WTC11 (cell line): Measurements from ENCODE around the gene LARGE1. TPM values are rescaled to one million over a fixed set of nuclear protein-coding genes. Genes with fewer than 3 reads are reported as not detected.

ENCODE experiments used
- ATAC-seq: fragments of 200-7000 bp; cut with Tn5 transposase; 2 replicates; pipeline ENCODE4 v1.10.0; 2021; ENCODE audit warnings: mild to moderate bottlenecking, moderate library complexity
- CTCF ChIA-PET: fragments of 300-600 bp; sonication (Branson Sonifier 250); formaldehyde crosslinking; loops from one replicate; lab custom pipeline; 2021; ENCODE audit warnings: antibody characterized with exemption; lab: Charles Lee
- POLR2A ChIA-PET: fragments of 350-600 bp; sonication (Branson Sonifier 250); formaldehyde crosslinking; loops from one replicate; lab custom pipeline; 2021; ENCODE audit warnings: antibody characterized with exemption; lab: Charles Lee
- DNase-seq: peaks from one replicate; pipeline ENCODE4 v3.0.0; 2021; ENCODE audit warnings: low spot score
- H3K27ac Mint-ChIP-seq: 2 replicates; pipeline ENCODE4 v1.8.0; 2021; ENCODE audit warnings: mixed read lengths
- H3K27me3 Mint-ChIP-seq: 2 replicates; pipeline ENCODE4 v1.8.0; 2021; ENCODE audit warnings: low read depth, mild to moderate bottlenecking, moderate library complexity, mixed read lengths
- H3K36me3 Mint-ChIP-seq: 2 replicates; pipeline ENCODE4 v1.8.0; 2021; ENCODE audit warnings: mixed read lengths
- H3K4me1 Mint-ChIP-seq: 2 replicates; pipeline ENCODE4 v1.8.0; 2022; ENCODE audit warnings: mixed read lengths
- H3K4me3 Mint-ChIP-seq: 2 replicates; pipeline ENCODE4 v1.8.0; 2021; ENCODE audit warnings: mild to moderate bottlenecking, moderate library complexity, mixed read lengths
- H3K9me3 Mint-ChIP-seq: 2 replicates; pipeline ENCODE4 v1.8.0; 2021; ENCODE audit warnings: mixed read lengths
- ATF1 ChIP-seq: sonication (generic); formaldehyde crosslinking; IDR thresholded peaks from 2 replicates; pipeline ENCODE4 v1.8.1; 2023; ENCODE audit warnings: mild to moderate bottlenecking, moderate library complexity, missing genetic modification reagents
- CREB1 ChIP-seq: sonication (generic); formaldehyde crosslinking; IDR thresholded peaks from 2 replicates; pipeline ENCODE4 v1.8.0; 2023; ENCODE audit warnings: mild to moderate bottlenecking, missing genetic modification reagents
- EMX1 ChIP-seq: fragments of 250-450 bp; sonication (Bioruptor Pico); IDR thresholded peaks from 2 replicates; pipeline ENCODE4 v1.8.0; 2021; ENCODE audit warnings: mild to moderate bottlenecking
- IRF2 ChIP-seq: sonication (generic); formaldehyde crosslinking; IDR thresholded peaks from 2 replicates; pipeline ENCODE4 v1.8.0; 2022; ENCODE audit warnings: low read depth, missing genetic modification reagents, borderline replicate concordance
- NFATC4 ChIP-seq: fragments of 250-450 bp; sonication (Bioruptor Pico); IDR thresholded peaks from 2 replicates; pipeline ENCODE4 v1.9.0; 2021; ENCODE audit warnings: mild to moderate bottlenecking
- NR2C2 ChIP-seq: sonication (generic); formaldehyde crosslinking; IDR thresholded peaks from 2 replicates; pipeline ENCODE4 v1.8.0; 2022; ENCODE audit warnings: mild to moderate bottlenecking, missing genetic modification reagents
- SMAD4 ChIP-seq: sonication (generic); formaldehyde crosslinking; IDR thresholded peaks from 2 replicates; pipeline ENCODE4 v1.8.0; 2022; ENCODE audit warnings: mild to moderate bottlenecking, missing genetic modification reagents
- SP1 ChIP-seq: sonication (generic); formaldehyde crosslinking; conservative IDR thresholded peaks from 2 replicates; pipeline ENCODE4 v1.8.1; 2022; ENCODE audit warnings: missing genetic modification reagents
- ZBTB21 ChIP-seq: sonication (generic); formaldehyde crosslinking; IDR thresholded peaks from 2 replicates; pipeline ENCODE4 v1.8.1; 2023; ENCODE audit warnings: mild to moderate bottlenecking, missing genetic modification reagents, borderline replicate concordance
- ZNF138 ChIP-seq: sonication (generic); formaldehyde crosslinking; conservative IDR thresholded peaks from 2 replicates; pipeline ENCODE4 v1.8.1; 2022; ENCODE audit warnings: mild to moderate bottlenecking, moderate library complexity, missing genetic modification reagents
- ZNF317 ChIP-seq: sonication (generic); formaldehyde crosslinking; IDR thresholded peaks from 2 replicates; pipeline ENCODE4 v1.8.1; 2023; ENCODE audit warnings: low read depth, mild to moderate bottlenecking, moderate library complexity, missing genetic modification reagents, borderline replicate concordance
- total RNA-seq: library from RNA; stranded (reverse); gene quantifications from 3 replicates; pipeline ENCODE4 v1.2.3, GENCODE V29; 2021
- TF ChIP-seq, protein P1 (sequence below): fragments of 200-600 bp; IDR thresholded peaks from 2 replicates; pipeline ENCODE4 v1.8.0; 2022; ENCODE audit warnings: antibody characterized with exemption
- TF ChIP-seq, protein P2 (sequence below): sonication (generic); formaldehyde crosslinking; IDR thresholded peaks from 2 replicates; pipeline ENCODE4 v1.8.0; 2022; ENCODE audit warnings: missing genetic modification reagents
- TF ChIP-seq, protein P3 (sequence below): sonication (generic); formaldehyde crosslinking; IDR thresholded peaks from 2 replicates; pipeline ENCODE4 v1.8.1; 2022; ENCODE audit warnings: low read depth, missing genetic modification reagents, borderline replicate concordance
- TF ChIP-seq, protein P4 (sequence below): sonication (generic); formaldehyde crosslinking; IDR thresholded peaks from 2 replicates; pipeline ENCODE4 v1.8.0; 2023; ENCODE audit warnings: mild to moderate bottlenecking, missing genetic modification reagents
- TF ChIP-seq, protein P5 (sequence below): fragments of 250-450 bp; sonication (Bioruptor Pico); IDR thresholded peaks from 2 replicates; pipeline ENCODE4 v1.9.0; 2021; ENCODE audit warnings: mild to moderate bottlenecking
- TF ChIP-seq, protein P6 (sequence below): fragments of 250-450 bp; sonication (Bioruptor Pico); IDR thresholded peaks from 2 replicates; pipeline ENCODE4 v1.9.0; 2021; ENCODE audit warnings: mild to moderate bottlenecking, borderline replicate concordance

Gene LARGE1
- total RNA-seq, 1 experiment from 2014 or later, result 72.6 TPM

DNA sequence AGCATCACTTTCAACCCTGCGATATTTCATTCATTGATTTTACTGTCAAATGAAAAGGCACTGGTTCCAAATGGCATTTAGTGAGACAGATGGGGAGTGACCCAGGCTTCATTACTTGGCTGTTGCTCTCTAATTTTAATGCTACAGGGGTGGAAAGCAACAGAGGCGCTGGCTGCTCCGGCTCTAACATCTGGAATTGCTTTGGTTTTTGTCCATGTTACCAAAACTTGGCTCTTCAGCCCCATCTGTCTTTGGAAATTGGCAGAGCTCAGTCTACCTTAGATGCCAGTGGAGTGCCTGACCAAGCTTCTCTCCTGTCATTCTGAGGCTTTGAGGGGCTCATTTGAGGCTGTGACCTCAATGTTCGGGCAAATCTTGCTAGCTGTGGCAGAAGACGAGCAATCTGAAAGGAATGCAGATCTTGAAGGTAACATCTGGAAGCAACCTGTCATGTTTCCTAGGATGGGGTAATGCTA lies 452.6 kb downstream of the LARGE1 start:
- ChIA-PET CTCF (interaction anchor here (0.6 to 1.0 kb wide), 8 partner anchors 9 to 166 kb away, joined by 3 to 5 read pairs (median 3); no protein-coding TSS in a partner anchor), POLR2A (no interaction called here)
- H3K36me3 Mint-ChIP-seq, result peaks cover 4% of the 10 kb centered on the region; the same call in 1 of the 2 replicates
- DNase-seq (no peak), ATAC-seq (no peak)
- TF ChIP-seq, protein P1, sequence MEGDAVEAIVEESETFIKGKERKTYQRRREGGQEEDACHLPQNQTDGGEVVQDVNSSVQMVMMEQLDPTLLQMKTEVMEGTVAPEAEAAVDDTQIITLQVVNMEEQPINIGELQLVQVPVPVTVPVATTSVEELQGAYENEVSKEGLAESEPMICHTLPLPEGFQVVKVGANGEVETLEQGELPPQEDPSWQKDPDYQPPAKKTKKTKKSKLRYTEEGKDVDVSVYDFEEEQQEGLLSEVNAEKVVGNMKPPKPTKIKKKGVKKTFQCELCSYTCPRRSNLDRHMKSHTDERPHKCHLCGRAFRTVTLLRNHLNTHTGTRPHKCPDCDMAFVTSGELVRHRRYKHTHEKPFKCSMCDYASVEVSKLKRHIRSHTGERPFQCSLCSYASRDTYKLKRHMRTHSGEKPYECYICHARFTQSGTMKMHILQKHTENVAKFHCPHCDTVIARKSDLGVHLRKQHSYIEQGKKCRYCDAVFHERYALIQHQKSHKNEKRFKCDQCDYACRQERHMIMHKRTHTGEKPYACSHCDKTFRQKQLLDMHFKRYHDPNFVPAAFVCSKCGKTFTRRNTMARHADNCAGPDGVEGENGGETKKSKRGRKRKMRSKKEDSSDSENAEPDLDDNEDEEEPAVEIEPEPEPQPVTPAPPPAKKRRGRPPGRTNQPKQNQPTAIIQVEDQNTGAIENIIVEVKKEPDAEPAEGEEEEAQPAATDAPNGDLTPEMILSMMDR, result no peak
- no peak for TF ChIP-seq EMX1 (CRISPR knock-in tag)
- no peak for TF ChIP-seq SMAD4 (CRISPR knock-in tag)
- 0 out of 2 replicates have a peak, but pooled peaks cover 3% of the 10 kb centered on the region for H3K4me1 Mint-ChIP-seq
- no peak overlapping the region for H3K27ac Mint-ChIP-seq
- H3K27me3 Mint-ChIP-seq, result no peaks in the 10 kb centered on the region
- peaks cover 9% of the 10 kb centered on the region for H3K9me3 Mint-ChIP-seq
- no peak overlapping the region for H3K4me3 Mint-ChIP-seq

DNA sequence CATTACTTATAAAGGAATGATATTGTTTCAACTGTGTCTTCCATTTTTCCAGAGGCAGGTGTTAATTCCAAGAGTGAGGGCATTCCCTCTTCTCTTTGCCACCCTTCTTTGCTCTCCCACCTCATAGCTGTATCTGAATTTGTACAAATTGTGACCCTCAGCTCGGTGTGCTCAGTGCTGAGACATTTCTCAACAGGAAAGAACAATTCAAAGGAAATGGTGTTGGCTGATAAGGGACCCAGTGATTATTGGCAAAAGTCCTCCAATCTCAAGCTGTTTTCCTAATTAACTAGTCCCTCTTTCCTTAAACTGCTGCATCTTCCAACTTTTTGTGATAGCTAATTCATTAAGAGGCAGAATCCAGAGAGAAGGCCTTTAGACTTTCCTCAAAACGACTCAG lies 453.2 kb downstream of the LARGE1 start:
- H3K27me3 Mint-ChIP-seq, result peaks cover 2% of the 10 kb centered on the region; the same call in 1 of the 2 replicates
- H3K4me3 Mint-ChIP-seq, result no peak overlapping the region
- ChIA-PET CTCF (interaction anchor here (0.7 to 1.0 kb wide), 3 partner anchors 29 to 166 kb away, joined by 3 to 4 read pairs (median 3); no protein-coding TSS in a partner anchor), POLR2A (no interaction called here)
- H3K4me1 Mint-ChIP-seq, result 0 out of 2 replicates have a peak, but pooled peaks cover 3% of the 10 kb centered on the region
- H3K36me3 Mint-ChIP-seq, result peaks cover 6% of the 10 kb centered on the region
- H3K9me3 Mint-ChIP-seq, result peaks cover 11% of the 10 kb centered on the region
- DNase-seq (no peak), ATAC-seq (no peak)
- no peak overlapping the region for H3K27ac Mint-ChIP-seq
- TF ChIP-seq, protein P1, result no peak
- TF ChIP-seq, protein P2, sequence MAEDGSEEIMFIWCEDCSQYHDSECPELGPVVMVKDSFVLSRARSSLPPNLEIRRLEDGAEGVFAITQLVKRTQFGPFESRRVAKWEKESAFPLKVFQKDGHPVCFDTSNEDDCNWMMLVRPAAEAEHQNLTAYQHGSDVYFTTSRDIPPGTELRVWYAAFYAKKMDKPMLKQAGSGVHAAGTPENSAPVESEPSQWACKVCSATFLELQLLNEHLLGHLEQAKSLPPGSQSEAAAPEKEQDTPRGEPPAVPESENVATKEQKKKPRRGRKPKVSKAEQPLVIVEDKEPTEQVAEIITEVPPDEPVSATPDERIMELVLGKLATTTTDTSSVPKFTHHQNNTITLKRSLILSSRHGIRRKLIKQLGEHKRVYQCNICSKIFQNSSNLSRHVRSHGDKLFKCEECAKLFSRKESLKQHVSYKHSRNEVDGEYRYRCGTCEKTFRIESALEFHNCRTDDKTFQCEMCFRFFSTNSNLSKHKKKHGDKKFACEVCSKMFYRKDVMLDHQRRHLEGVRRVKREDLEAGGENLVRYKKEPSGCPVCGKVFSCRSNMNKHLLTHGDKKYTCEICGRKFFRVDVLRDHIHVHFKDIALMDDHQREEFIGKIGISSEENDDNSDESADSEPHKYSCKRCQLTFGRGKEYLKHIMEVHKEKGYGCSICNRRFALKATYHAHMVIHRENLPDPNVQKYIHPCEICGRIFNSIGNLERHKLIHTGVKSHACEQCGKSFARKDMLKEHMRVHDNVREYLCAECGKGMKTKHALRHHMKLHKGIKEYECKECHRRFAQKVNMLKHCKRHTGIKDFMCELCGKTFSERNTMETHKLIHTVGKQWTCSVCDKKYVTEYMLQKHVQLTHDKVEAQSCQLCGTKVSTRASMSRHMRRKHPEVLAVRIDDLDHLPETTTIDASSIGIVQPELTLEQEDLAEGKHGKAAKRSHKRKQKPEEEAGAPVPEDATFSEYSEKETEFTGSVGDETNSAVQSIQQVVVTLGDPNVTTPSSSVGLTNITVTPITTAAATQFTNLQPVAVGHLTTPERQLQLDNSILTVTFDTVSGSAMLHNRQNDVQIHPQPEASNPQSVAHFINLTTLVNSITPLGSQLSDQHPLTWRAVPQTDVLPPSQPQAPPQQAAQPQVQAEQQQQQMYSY (CRISPR knock-in tag), result no peak
- no peak for TF ChIP-seq IRF2
- TF ChIP-seq ATF1 (CRISPR knock-in tag), result no peak
- TF ChIP-seq, protein P3, sequence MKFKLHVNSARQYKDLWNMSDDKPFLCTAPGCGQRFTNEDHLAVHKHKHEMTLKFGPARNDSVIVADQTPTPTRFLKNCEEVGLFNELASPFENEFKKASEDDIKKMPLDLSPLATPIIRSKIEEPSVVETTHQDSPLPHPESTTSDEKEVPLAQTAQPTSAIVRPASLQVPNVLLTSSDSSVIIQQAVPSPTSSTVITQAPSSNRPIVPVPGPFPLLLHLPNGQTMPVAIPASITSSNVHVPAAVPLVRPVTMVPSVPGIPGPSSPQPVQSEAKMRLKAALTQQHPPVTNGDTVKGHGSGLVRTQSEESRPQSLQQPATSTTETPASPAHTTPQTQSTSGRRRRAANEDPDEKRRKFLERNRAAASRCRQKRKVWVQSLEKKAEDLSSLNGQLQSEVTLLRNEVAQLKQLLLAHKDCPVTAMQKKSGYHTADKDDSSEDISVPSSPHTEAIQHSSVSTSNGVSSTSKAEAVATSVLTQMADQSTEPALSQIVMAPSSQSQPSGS (CRISPR knock-in tag), result no peak
- no peak for TF ChIP-seq ZBTB21 (CRISPR knock-in tag)
- TF ChIP-seq ZNF138, result no peak
- no peak for TF ChIP-seq SP1
- no peak for TF ChIP-seq CREB1
- TF ChIP-seq, protein P4, sequence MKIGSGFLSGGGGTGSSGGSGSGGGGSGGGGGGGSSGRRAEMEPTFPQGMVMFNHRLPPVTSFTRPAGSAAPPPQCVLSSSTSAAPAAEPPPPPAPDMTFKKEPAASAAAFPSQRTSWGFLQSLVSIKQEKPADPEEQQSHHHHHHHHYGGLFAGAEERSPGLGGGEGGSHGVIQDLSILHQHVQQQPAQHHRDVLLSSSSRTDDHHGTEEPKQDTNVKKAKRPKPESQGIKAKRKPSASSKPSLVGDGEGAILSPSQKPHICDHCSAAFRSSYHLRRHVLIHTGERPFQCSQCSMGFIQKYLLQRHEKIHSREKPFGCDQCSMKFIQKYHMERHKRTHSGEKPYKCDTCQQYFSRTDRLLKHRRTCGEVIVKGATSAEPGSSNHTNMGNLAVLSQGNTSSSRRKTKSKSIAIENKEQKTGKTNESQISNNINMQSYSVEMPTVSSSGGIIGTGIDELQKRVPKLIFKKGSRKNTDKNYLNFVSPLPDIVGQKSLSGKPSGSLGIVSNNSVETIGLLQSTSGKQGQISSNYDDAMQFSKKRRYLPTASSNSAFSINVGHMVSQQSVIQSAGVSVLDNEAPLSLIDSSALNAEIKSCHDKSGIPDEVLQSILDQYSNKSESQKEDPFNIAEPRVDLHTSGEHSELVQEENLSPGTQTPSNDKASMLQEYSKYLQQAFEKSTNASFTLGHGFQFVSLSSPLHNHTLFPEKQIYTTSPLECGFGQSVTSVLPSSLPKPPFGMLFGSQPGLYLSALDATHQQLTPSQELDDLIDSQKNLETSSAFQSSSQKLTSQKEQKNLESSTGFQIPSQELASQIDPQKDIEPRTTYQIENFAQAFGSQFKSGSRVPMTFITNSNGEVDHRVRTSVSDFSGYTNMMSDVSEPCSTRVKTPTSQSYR (CRISPR knock-in tag), result no peak
- TF ChIP-seq ZNF317 (CRISPR knock-in tag), result no peak
- TF ChIP-seq NR2C2, result no peak
- TF ChIP-seq, protein P5, sequence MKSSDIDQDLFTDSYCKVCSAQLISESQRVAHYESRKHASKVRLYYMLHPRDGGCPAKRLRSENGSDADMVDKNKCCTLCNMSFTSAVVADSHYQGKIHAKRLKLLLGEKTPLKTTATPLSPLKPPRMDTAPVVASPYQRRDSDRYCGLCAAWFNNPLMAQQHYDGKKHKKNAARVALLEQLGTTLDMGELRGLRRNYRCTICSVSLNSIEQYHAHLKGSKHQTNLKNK (CRISPR knock-in tag), result no peak
- TF ChIP-seq, protein P6, sequence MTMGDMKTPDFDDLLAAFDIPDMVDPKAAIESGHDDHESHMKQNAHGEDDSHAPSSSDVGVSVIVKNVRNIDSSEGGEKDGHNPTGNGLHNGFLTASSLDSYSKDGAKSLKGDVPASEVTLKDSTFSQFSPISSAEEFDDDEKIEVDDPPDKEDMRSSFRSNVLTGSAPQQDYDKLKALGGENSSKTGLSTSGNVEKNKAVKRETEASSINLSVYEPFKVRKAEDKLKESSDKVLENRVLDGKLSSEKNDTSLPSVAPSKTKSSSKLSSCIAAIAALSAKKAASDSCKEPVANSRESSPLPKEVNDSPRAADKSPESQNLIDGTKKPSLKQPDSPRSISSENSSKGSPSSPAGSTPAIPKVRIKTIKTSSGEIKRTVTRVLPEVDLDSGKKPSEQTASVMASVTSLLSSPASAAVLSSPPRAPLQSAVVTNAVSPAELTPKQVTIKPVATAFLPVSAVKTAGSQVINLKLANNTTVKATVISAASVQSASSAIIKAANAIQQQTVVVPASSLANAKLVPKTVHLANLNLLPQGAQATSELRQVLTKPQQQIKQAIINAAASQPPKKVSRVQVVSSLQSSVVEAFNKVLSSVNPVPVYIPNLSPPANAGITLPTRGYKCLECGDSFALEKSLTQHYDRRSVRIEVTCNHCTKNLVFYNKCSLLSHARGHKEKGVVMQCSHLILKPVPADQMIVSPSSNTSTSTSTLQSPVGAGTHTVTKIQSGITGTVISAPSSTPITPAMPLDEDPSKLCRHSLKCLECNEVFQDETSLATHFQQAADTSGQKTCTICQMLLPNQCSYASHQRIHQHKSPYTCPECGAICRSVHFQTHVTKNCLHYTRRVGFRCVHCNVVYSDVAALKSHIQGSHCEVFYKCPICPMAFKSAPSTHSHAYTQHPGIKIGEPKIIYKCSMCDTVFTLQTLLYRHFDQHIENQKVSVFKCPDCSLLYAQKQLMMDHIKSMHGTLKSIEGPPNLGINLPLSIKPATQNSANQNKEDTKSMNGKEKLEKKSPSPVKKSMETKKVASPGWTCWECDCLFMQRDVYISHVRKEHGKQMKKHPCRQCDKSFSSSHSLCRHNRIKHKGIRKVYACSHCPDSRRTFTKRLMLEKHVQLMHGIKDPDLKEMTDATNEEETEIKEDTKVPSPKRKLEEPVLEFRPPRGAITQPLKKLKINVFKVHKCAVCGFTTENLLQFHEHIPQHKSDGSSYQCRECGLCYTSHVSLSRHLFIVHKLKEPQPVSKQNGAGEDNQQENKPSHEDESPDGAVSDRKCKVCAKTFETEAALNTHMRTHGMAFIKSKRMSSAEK (CRISPR knock-in tag), result no peak
- TF ChIP-seq NFATC4, result no peak
